OCI-LY1 (cell line): ENCODE measurements around the gene KRT2.

Experiments used
- H2AFZ ChIP-seq: fragments of 200-600 bp; sonication (generic), shearing (Covaris generic); 2 replicates; pipeline ENCODE4 v1.6.0; 2014; ENCODE audit warnings: antibody characterized with exemption, mild to moderate bottlenecking, low read length
- H3F3A ChIP-seq: fragments of 200-600 bp; sonication (generic), shearing (Covaris generic); 2 replicates; pipeline ENCODE4 v1.6.0; 2014; ENCODE audit warnings: mild to moderate bottlenecking, antibody characterized with exemption, low read length, moderate library complexity; ENCODE audit not compliant: insufficient read depth
- H3K27ac ChIP-seq: fragments of 200-600 bp; sonication (generic); 2 replicates; pipeline ENCODE4 v1.5.1; 2014; ENCODE audit warnings: low read length, mixed run types, mild to moderate bottlenecking, low read depth; ENCODE audit not compliant: poor library complexity, severe bottlenecking
- H3K27me3 ChIP-seq: fragments of 200-600 bp; sonication (generic); 2 replicates; pipeline ENCODE4 v1.6.0; 2014; ENCODE audit warnings: antibody characterized with exemption, mild to moderate bottlenecking, low read length, moderate library complexity; ENCODE audit not compliant: insufficient read depth
- H3K36me3 ChIP-seq: fragments of 200-600 bp; sonication (generic); 2 replicates; pipeline ENCODE4 v1.6.1; 2014; ENCODE audit warnings: mild to moderate bottlenecking, antibody characterized with exemption, low read length, moderate library complexity, mixed read lengths; ENCODE audit not compliant: insufficient read depth
- H3K4me1 ChIP-seq: fragments of 200-600 bp; sonication (generic); 2 replicates; pipeline ENCODE4 v1.5.1; 2014; ENCODE audit warnings: mild to moderate bottlenecking, low read length, moderate library complexity; ENCODE audit not compliant: insufficient read depth, severe bottlenecking
- H3K4me2 ChIP-seq: fragments of 200-600 bp; sonication (generic), shearing (Covaris generic); 2 replicates; pipeline ENCODE4 v1.6.1; 2014; ENCODE audit warnings: low read length
- H3K4me3 ChIP-seq: fragments of 200-600 bp; sonication (generic); 2 replicates; pipeline ENCODE4 v1.5.1; 2014; ENCODE audit warnings: low read length, low read depth, mild to moderate bottlenecking, mixed read lengths; ENCODE audit not compliant: poor library complexity, severe bottlenecking
- H3K79me2 ChIP-seq: fragments of 200-600 bp; shearing (Covaris generic); 2 replicates; pipeline ENCODE4 v1.6.1; 2016; ENCODE audit warnings: mixed run types, low read length, mixed read lengths; ENCODE audit not compliant: insufficient read depth
- H3K9ac ChIP-seq: fragments of 200-600 bp; sonication (generic), shearing (Covaris generic); 2 replicates; pipeline ENCODE4 v1.6.1; 2014; ENCODE audit warnings: mild to moderate bottlenecking, low read length, mixed read lengths
- H3K9me2 ChIP-seq: fragments of 200-600 bp; sonication (generic), shearing (Covaris generic); 2 replicates; pipeline ENCODE4 v1.6.1; 2014; ENCODE audit warnings: low read depth, mild to moderate bottlenecking, low read length, mixed read lengths
- H3K9me3 ChIP-seq: fragments of 200-600 bp; shearing (Covaris generic); 2 replicates; pipeline ENCODE4 v1.6.1; 2014; ENCODE audit warnings: low read length, mixed read lengths
- H4K20me1 ChIP-seq: fragments of 200-600 bp; sonication (generic), shearing (Covaris generic); 2 replicates; pipeline ENCODE4 v1.6.0; 2016; ENCODE audit warnings: mild to moderate bottlenecking, low read length; ENCODE audit not compliant: insufficient read depth
- EZH2 ChIP-seq: fragments of 200-600 bp; sonication (generic), shearing (Covaris generic); IDR thresholded peaks from 2 replicates; pipeline ENCODE4 v1.8.0; 2017; ENCODE audit warnings: borderline replicate concordance, mixed run types, mild to moderate bottlenecking, antibody characterized with exemption, low read length, moderate library complexity, mixed read lengths
- TF ChIP-seq, protein P1 (sequence below): fragments of 200-600 bp; sonication (generic), shearing (Covaris generic); IDR thresholded peaks from 2 replicates; pipeline ENCODE4 v1.5.1; 2017; ENCODE audit warnings: mild to moderate bottlenecking, antibody characterized with exemption, low read length, moderate library complexity, mixed read lengths

The KRT2 gene

GRCh38 chr12:52686756-52687487 is 34.9 kb upstream of the KRT2 start:
- no peak overlapping the region for H3K4me3 ChIP-seq
- H3K27ac ChIP-seq = no peak overlapping the region
- H3K9me3 ChIP-seq = no peaks in the 10 kb centered on the region
- no peaks in the 10 kb centered on the region for H4K20me1 ChIP-seq
- H3K4me1 ChIP-seq = no peaks in the 10 kb centered on the region
- TF ChIP-seq EZH2 = no peak
- TF ChIP-seq, protein P1, sequence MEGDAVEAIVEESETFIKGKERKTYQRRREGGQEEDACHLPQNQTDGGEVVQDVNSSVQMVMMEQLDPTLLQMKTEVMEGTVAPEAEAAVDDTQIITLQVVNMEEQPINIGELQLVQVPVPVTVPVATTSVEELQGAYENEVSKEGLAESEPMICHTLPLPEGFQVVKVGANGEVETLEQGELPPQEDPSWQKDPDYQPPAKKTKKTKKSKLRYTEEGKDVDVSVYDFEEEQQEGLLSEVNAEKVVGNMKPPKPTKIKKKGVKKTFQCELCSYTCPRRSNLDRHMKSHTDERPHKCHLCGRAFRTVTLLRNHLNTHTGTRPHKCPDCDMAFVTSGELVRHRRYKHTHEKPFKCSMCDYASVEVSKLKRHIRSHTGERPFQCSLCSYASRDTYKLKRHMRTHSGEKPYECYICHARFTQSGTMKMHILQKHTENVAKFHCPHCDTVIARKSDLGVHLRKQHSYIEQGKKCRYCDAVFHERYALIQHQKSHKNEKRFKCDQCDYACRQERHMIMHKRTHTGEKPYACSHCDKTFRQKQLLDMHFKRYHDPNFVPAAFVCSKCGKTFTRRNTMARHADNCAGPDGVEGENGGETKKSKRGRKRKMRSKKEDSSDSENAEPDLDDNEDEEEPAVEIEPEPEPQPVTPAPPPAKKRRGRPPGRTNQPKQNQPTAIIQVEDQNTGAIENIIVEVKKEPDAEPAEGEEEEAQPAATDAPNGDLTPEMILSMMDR = no peak
- H3F3A ChIP-seq = no peaks in the 10 kb centered on the region
- H2AFZ ChIP-seq = no peak overlapping the region
- H3K9ac ChIP-seq = no peak overlapping the region
- H3K27me3 ChIP-seq = 0 out of 2 replicates have a peak, but pooled peaks cover 4% of the 10 kb centered on the region
- no peaks in the 10 kb centered on the region for H3K9me2 ChIP-seq
- no peaks in the 10 kb centered on the region for H3K36me3 ChIP-seq
- no peak overlapping the region for H3K4me2 ChIP-seq
- H3K79me2 ChIP-seq = no peaks in the 10 kb centered on the region

GRCh38 chr12:52686063-52686462 is 34.1 kb upstream of the KRT2 start:
- H4K20me1 ChIP-seq = no peaks in the 10 kb centered on the region
- TF ChIP-seq, protein P1 = no peak
- TF ChIP-seq EZH2 = no peak
- 0 out of 2 replicates have a peak, but pooled peaks cover 4% of the 10 kb centered on the region for H3K27me3 ChIP-seq

DNA sequence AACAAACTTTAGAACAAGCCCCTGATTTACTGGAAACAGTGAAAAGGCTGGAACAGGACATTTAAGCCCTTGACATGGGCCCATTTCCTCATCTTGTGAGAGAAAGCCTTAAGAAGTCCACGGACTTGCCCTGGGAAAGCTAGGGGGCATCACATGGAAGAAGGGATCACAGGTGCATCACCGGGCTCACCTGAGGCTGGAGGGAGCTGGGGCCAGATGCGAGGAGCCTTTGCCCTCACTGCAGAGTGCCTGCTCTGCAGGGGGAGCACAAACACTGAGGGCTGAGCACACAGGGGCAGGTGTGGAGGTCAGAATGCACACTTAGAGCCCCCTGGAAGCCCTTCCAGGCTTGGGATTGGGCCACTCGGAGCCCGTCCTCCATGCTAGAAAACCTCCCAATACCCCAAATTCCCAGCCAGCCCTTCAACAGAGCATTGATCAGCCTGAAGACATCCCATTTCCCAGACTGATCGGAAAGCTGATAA is 33.4 kb upstream of the KRT2 start:
- H3K9me3 ChIP-seq = no peaks in the 10 kb centered on the region
- no peaks in the 10 kb centered on the region for H3F3A ChIP-seq
- TF ChIP-seq EZH2 = no peak
- TF ChIP-seq, protein P1 = no peak
- H3K27ac ChIP-seq = no peak overlapping the region
- H3K27me3 ChIP-seq = 0 out of 2 replicates have a peak, but pooled peaks cover 4% of the 10 kb centered on the region
- no peaks in the 10 kb centered on the region for H3K79me2 ChIP-seq
- H4K20me1 ChIP-seq = no peaks in the 10 kb centered on the region
- no peak overlapping the region for H3K4me2 ChIP-seq
- no peak overlapping the region for H2AFZ ChIP-seq
- H3K9ac ChIP-seq = no peak overlapping the region
- no peaks in the 10 kb centered on the region for H3K36me3 ChIP-seq
- H3K4me1 ChIP-seq = no peaks in the 10 kb centered on the region
- no peak overlapping the region for H3K4me3 ChIP-seq
- H3K9me2 ChIP-seq = no peaks in the 10 kb centered on the region

More at GRCh38 chr12:52686063-52686462, 34.1 kb upstream of the KRT2 start:
- no peaks in the 10 kb centered on the region for H3K36me3 ChIP-seq
- no peak overlapping the region for H3K27ac ChIP-seq
- no peaks in the 10 kb centered on the region for H3K9me2 ChIP-seq
- no peak overlapping the region for H3K4me3 ChIP-seq
- no peaks in the 10 kb centered on the region for H3F3A ChIP-seq
- H2AFZ ChIP-seq = no peak overlapping the region
- H3K4me1 ChIP-seq = no peaks in the 10 kb centered on the region
- no peaks in the 10 kb centered on the region for H3K79me2 ChIP-seq
- no peak overlapping the region for H3K4me2 ChIP-seq
- H3K9me3 ChIP-seq = no peaks in the 10 kb centered on the region
- no peak overlapping the region for H3K9ac ChIP-seq
